GM18951 (cell line): ENCODE measurements around the gene SOS1.

Experiments used
- POLR2A ChIP-seq: IDR thresholded peaks from 4 replicates; pipeline ENCODE4 v1.6.1; 2011; ENCODE audit warnings: mild to moderate bottlenecking; ENCODE audit not compliant: insufficient read length, insufficient read depth; ENCODE audit errors: extremely low read depth
- in situ Hi-C: fragments of 300-500 bp; cut with MboI; formaldehyde crosslinking; loops from one replicate; pipeline ENCODE4 v1.12.0; 2022; ENCODE audit warnings: low sequenced_read_pairs, mixed read lengths, inconsistent platforms; ENCODE audit not compliant: unreplicated experiment

Gene SOS1

DNA sequence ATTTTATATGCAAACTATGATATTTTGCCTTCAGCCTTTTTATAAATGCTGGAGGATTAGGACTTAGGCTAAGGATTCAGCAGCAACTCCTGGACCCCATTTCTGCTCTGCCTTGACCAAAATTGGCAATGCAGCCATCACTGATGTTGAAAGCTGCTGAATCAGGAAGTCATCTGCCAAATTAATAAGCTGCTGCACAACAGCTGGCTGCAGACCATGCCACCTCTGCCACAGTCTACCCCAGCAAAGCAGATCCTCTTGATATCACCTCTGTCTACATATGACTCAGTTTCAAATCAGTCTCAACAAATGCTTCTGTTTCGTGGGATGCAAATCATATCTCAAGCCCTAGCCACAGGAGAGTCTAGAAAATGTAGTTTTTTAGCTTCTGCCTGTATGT is 7.1 kb upstream of the SOS1 start:
- in situ Hi-C loops = no loop called here
- no peak for TF ChIP-seq POLR2A

DNA sequence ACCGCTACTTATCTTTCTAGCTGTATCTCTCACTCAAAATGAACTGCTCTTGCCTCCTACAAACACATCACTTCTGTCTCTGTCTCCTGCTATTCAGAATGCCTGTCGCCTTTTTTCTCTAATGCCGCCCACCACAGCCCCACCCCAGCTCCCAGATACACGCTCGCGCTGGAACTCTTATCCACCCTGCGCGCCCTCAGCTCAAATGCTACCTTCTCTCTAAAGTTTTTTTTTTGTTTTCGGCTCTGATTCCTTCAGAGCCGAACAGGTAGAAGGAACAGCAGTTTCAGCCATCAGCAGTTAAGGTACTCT is 3.9 kb upstream of the SOS1 start:
- in situ Hi-C loops = no loop called here
- TF ChIP-seq POLR2A = no peak

DNA sequence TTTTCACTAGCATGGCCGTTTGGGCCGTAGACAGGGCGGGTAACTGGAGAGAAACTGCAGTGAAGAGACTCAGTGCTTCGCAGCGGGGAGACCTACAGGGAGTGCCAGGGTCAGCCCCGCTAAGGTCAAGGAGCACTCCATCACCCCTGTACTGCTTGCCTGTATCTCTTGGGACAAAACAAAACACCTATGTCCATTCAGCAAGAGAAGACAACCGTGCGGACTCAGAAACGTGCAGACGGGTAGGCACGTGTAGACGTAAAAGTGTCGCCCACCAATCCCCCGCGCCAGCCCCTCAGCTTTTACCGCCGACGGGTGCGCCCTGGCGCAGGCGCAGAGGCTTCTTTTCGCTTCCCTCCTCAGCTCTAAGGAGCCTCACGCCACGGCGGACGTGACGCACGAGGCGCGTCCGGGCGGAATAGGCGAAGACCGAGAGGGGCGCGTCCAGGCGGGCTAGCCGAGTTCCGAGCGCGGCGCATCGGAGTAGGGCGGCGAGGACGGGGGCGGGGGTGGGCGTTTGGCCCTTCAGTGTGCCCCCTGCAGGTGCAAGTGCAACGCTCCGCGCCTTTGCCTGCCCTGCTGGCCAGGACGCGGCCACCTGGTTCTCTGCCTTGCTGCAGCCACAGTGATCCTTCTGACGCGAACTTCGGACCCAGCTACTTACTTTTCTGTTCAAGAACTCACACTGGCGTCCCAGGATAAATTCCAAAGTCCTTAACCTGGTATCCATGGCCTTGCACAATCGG is 3.3 kb upstream of the SOS1 start:
- peak; percentile 97 for TF ChIP-seq POLR2A
- in situ Hi-C loops = no loop called here

DNA sequence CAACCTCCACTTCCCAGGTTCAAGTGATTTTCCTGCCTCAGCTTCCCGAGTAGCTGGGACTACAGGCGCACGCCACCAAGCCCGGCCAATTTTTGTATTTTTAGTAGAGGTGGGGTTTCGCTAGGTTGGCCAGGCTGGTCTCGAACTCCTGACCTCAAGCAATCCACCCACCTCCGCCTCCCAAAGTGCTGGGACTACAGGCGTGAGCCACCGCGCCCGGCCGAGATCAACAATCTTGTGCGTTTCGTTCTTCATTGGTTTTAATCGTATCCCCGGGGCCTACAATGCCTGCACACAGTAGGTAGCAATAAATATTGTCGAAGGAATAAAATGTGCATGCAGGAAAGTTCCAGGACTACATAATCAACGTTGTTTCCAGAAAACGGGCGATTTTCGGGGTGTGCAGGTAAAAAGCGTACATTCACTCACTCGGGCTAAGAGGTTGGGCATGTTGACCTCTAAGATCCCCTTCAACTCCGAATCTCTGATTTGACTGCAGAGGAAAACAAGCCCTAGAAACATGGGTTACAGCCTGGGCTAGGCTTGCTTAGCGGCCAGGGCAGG is 2.7 kb upstream of the SOS1 start:
- TF ChIP-seq POLR2A = no peak
- in situ Hi-C loops = no loop called here

DNA sequence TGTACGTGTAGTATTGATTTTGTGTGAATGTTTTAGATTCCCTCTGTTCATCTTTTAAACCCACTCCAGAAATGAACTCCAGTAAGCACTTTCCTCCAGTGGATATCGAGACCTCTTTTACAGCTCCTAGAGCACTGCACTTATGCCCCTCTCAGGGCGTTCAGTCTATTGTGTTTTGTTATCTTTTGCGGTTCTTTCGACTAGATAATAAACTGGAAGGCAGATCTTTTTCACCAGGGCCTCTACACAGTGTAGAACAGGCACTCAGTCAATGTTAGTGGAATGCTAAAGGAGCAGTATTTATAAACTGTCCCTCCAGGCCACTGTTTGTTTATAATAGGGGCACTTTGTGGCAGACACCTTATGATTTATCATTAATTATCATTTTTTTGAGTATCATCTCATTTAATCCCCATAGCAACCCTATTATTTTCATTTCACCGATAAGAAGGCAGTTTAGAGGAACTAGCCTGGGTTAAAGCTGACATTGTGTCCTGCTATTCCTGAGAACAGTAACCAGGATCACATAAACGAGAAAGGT is 742 bp upstream of the SOS1 start:
- no peak for TF ChIP-seq POLR2A
- in situ Hi-C loops = no loop called here

DNA sequence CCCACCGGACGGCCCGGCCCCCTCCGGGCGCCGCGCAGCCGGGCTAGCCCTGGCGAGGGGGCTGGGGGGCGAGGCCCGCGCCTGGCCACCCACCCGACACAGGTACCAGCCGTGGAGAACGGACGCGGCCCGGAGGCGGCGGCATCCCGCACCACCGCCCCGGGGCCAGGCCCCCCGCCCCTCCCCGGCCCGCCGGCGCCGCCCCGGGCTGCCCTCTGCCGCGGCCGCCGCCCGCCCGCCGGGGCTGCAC is 405 bp downstream of the SOS1 start:
- in situ Hi-C loops = no loop called here
- no peak for TF ChIP-seq POLR2A

DNA sequence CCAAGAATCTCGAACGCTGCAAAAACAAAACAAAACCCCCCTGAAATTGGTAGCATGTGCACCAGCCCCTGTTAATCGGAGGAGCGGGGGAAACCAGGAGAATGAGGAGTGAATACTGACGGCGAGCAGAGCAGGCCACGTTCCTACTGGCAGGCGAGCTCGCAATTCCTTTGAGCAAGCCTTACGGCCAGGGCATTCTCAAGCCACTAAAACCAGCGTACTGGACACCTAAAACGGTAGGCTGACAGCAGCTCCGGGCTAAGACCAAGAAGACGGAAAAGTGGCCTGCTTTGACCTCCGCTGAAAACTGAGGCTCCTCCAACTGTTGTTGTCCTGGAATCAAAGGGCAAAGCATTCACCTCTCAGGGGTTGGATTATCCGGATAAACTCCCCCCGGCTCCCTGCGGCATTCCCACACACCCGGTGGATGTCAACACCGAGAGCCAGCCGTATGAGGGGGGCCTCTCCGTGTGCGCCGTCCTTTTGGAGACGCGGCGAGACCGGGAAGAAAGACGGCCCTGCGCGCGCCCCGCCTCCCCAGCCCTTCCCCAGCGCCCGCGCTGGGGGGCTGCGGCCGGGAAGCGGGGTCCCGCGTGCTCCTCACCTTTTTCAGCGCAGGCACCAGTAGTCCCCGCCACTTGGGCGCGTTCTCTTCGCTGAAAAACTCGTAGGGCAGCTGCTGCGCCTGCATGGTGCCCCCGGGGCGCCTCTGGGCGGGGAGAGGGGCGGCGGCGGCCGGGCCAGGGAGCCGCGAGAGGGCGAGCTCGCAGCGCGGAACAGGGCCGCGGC is 925 bp downstream of the SOS1 start:
- no peak for TF ChIP-seq POLR2A
- in situ Hi-C loops = no loop called here

DNA sequence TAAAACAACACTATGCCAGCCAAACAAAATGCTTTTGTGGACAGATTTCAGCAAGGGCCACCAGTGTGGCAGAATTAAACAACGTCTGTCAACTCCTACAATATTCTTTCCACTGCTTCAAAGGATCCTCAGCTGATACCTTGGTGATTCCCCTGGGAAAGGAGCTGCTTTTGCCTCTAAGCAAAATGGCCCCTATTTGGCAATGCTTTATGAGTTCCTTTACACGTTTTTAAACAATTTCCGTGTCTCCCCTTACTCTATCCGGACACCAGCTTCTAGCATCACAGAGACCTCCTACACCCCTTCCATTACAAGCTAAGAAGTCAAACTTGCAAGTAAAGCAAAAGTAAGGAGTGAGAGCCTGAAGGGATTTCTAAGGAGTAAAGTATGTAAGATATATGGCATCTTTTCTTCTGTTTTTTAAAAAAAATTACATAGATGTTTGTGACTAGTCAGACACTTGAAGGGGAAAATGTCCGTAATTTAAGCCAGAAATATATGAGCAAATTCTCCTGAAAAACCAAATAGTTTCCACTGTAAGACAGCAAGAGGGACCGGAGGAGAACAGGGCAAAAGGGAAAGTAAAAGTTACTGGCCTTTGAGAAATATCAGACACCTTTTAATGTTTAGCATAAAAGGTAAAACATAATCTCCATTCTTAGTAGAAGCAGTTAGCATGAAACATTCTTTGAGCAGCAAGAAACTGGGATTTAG is 1.9 kb downstream of the SOS1 start:
- in situ Hi-C loops = no loop called here
- no peak for TF ChIP-seq POLR2A

DNA sequence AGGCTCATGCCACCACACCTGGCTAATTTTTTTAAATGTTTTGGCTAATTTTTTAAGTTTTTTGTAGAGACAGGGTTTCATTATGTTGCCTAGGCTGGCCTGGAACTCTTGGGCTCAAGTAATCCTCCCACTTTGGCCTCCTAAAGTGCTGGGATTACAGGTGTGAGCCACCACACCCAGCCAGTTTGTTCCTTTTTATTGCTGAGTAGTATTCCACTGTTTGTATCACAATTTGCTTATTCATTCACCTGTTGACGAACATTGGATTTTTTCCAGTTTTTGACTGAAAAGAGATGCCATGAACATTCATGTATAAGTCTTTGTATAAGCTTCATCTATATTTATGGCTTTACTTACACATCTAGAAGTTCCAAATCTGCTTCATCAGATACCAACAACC is 5.3 kb downstream of the SOS1 start:
- TF ChIP-seq POLR2A = no peak
- in situ Hi-C loops = no loop called here

DNA sequence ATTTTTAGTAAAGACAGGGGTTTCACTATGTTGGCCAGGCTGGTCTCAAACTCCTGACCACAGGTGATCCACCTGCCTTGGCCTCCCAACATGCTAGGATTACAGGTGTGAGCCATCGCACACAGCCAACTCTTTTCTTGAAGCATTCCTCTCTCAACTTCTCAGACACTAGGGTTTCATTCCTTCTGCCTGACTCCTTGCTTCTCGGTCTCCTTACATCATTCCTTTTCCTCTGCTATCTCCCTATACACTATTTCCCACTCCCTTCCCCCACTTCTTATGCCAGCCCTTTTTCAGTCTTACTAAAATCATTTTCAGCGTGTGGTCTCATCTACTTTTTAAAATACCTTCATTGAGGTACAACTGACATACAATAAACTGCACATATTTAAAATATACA is 6.1 kb downstream of the SOS1 start:
- TF ChIP-seq POLR2A = no peak
- in situ Hi-C loops = no loop called here

DNA sequence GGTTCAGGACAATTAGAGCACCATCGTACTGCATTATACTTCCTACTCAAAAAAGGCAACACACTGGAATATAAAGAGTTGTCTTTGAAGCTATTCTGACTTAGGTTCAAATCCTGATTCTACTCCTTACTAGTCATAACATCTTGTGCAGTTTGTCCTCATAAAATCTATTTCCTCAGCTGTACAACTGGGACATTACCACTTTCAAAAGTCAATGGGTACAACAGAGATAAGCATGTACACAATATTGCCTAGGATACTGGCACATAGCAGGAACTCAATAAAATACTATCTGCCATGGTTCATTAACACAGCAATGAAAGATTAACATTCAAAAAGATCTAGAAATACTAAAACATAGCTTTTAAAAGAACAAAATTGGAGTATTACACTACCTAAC is 11.3 kb downstream of the SOS1 start:
- in situ Hi-C loops = no loop called here
- no peak for TF ChIP-seq POLR2A

DNA sequence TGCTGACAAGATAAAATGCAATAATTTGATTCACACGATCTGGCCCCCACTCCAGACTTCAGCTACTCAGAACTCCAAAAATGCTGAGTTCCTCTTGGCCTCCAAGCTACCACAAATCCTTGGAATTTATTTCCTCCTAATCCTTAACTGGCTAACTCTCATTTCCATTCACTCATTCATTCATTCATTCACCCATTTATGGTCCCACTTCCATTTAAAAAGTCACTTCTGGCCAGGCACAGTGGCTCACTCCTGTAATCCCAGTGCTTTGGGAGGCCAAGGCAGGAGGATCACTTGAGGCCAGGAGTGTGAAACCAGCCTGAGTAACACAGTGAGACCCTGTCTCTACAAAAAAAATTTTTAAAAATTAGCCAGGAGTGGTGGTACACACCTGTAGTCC is 12.5 kb downstream of the SOS1 start:
- in situ Hi-C loops = no loop called here
- TF ChIP-seq POLR2A = no peak

DNA sequence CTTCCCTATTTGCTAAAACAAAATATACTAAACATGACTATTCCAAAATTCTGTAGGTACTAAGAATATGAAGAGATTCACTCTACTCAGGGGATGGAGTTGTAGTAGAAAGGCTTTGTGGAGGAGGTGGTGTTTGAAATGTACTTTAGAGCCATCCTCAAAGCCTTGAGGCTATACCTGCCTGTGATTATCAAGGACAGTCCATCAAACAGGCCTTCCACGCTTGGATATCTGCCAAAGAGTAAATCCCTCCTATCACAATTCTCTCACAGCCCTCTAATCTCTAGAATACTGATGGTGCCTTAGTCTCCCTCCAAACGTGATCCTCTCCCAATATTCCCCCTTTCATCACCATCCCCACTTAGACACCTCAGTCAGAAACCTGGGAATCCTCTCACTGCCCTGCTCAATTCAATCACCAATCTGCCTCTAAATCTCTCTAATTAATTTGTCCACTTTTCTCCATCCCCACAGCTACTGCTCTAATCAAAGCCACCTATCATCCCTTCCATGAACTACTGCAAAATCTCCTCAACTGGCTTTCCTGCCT is 13.1 kb downstream of the SOS1 start:
- TF ChIP-seq POLR2A = no peak

More for the DNA sequence above, 13.1 kb downstream of the SOS1 start:
- in situ Hi-C loops = no loop called here
